Measurements from ENCODE around the gene CDHR3. TPM values are rescaled to one million over a fixed set of nuclear protein-coding genes. Genes with fewer than 3 reads are reported as not detected.

Gene CDHR3
- total RNA-seq, 1 experiment from 2014 or later, result 3.3 TPM

- Histone ChIP-seq H3K14ac (ENCODE audit: insufficient read depth, low read length) (no peak overlapping the region), H2BK15ac (ENCODE audit: low read depth, low read length) (no peak overlapping the region), H3K23me2 (ENCODE audit: insufficient read length, low read depth, low read length, poor library complexity, severe bottlenecking) (no peaks in the 10 kb centered on the region), H3K79me2 (ENCODE audit: insufficient read depth, low read length) (no peaks in the 10 kb centered on the region), H2BK20ac (ENCODE audit: low read depth, low read length, poor library complexity, severe bottlenecking) (no peak overlapping the region), H2BK120ac (ENCODE audit: low read depth, low read length, poor library complexity, severe bottlenecking) (no peak overlapping the region), H4K20me1 (ENCODE audit: control insufficient read depth, insufficient read depth, insufficient read length) (no peaks in the 10 kb centered on the region), H2BK5ac (ENCODE audit: insufficient read length, low read length) (no peak overlapping the region), H3K4me1 (ENCODE audit: insufficient read depth, low read length) (peaks cover 22% of the 10 kb centered on the region), H3T11ph (ENCODE audit: low read length) (no peak overlapping the region), H4K91ac (ENCODE audit: insufficient read length, low read depth, low read length) (no peak overlapping the region), H4K5ac (ENCODE audit: insufficient read length, low read depth, low read length) (no peak overlapping the region), H3K4me2 (ENCODE audit: insufficient read depth, insufficient read length, low read length) (no peak overlapping the region), H3K23ac (ENCODE audit: insufficient read length, low read depth, low read length) (no peak overlapping the region), H4K8ac (replicated peaks; ENCODE audit: insufficient read length, low read depth, low read length) (no peak overlapping the region), H3K56ac (ENCODE audit: insufficient read length, low read depth, low read length) (no peak overlapping the region), H2AFZ (ENCODE audit: low read length) (no peak overlapping the region), H2BK12ac (ENCODE audit: insufficient read length, low read depth, low read length) (no peak overlapping the region), H3K79me1 (ENCODE audit: insufficient read depth, low read depth, low read length, poor library complexity, severe bottlenecking) (no peaks in the 10 kb centered on the region), H2AK5ac (ENCODE audit: insufficient read length, low read length) (no peak overlapping the region), H3K27ac (ENCODE audit: insufficient read length, low read depth, low read length) (no peak overlapping the region), H3K9me3 (ENCODE audit: control insufficient read depth, low read depth, low read length) (no peaks in the 10 kb centered on the region), H3K4ac (ENCODE audit: low read depth, low read length) (no peak overlapping the region), H3K9ac (ENCODE audit: extremely low read depth, insufficient read length, low read length) (no peak overlapping the region), H3K18ac (ENCODE audit: insufficient read length, low read depth, low read length) (no peak overlapping the region), H3K27me3 (ENCODE audit: insufficient read depth, low read length) (no peaks in the 10 kb centered on the region)
- no peak overlapping the region for H3K4me3 Mint-ChIP-seq
- H3K9me3 Mint-ChIP-seq, result no peaks in the 10 kb centered on the region
- no peaks in the 10 kb centered on the region for H3K36me3 Mint-ChIP-seq (ENCODE audit: insufficient read depth in 1 of 3, low read depth in 3 of 3)
- DNase-seq, result no peak
- no peak for TF ChIP-seq CTCF (conservative IDR thresholded peaks at IDR 0.05)
- no peaks in the 10 kb centered on the region; the same call in 1 of the 2 replicates for H3K27me3 Mint-ChIP-seq (ENCODE audit: low read depth)
- WGBS (ENCODE audit: extremely low coverage, insufficient read length, low lambda C conversion rate), result no CpG with 5 or more reads among the region's 2 CpGs
- H3K27ac Mint-ChIP-seq, result no peak overlapping the region; a peak in 1 of 7 replicates
- peaks cover 74 to 77% of the 10 kb centered on the region in 2 experiments for H3K4me1 Mint-ChIP-seq
These were observed 22.7 kb downstream of the CDHR3 start for GRCh38 chr7:105985672-105986215.

Data from H9 (cell line).